Esophagus muscularis mucosa (tissue), 4 donors: ENCODE measurements around the gene RAD51B.

Experiments used
- CTCF ChIP-seq, 3 experiments: fragments of 200-600 bp in 2 of 3; fragments of 450-650 bp in 1 of 3; sonication (generic) in 2 of 3; IDR thresholded peaks; one replicate each; pipeline ENCODE4 v1.5.1; 2017 to 2019; ENCODE audit warnings: antibody characterized with exemption in 3 of 3, mild to moderate bottlenecking in 2 of 3, moderate library complexity in 1 of 3
- EP300 ChIP-seq: sonication (generic); formaldehyde crosslinking; IDR thresholded peaks from one replicate; pipeline ENCODE4 v1.6.1; 2017; ENCODE audit warnings: antibody characterized with exemption
- POLR2AphosphoS5 ChIP-seq, 2 donors: sonication (generic); formaldehyde crosslinking; IDR thresholded peaks; one replicate each; pipeline ENCODE4 v1.6.1; 2017; ENCODE audit warnings: antibody characterized with exemption in 2 of 2

GRCh38 chr14:68611599-68611998 lies 792.0 kb downstream of the RAD51B start:
- no peak for TF ChIP-seq CTCF (IDR thresholded peaks at IDR 0.05)
- TF ChIP-seq EP300, result no peak
- no peak for TF ChIP-seq POLR2AphosphoS5 (IDR thresholded peaks at IDR 0.05)
